ENCODE results near the gene NKD2. TPM values are rescaled to one million over a fixed set of nuclear protein-coding genes. Genes with fewer than 3 reads are reported as not detected.
"Not testable (repeated sequence)": the region's sequence is repeated elsewhere in the genome, so short reads cannot be mapped to it uniquely, and the experiment has no call there.

NKD2 gene
- total RNA-seq, 3 donors from 2014 or later: 0.54 to 0.94 (median 0.58) TPM

DNA sequence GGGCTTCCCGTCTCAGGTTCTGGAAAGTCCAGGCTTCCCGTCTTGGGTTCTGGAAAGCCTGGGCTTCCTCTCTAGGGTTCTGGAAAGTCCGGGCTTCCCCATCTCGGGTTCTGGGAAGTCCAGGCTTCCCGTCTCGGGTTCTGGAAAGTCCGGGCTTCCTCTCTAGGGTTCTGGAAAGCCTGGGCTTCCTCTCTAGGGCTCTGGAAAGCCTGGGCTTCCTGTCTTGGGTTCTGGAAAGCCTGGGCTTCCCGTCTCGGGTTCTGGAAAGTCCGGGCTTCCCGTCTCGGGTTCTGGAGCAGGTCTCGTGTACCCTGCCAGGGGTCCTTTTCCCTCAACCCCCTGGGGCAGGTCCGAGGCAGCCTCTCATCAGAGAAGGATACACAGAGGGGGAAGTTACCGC, 74.4 kb downstream of the NKD2 start:
- H3K4me3 Mint-ChIP-seq; DNase-seq; H3K4me1 Mint-ChIP-seq (ENCODE audit: low read depth); H3K27me3 Mint-ChIP-seq (ENCODE audit: low read depth); H3K9me3 Mint-ChIP-seq; ATAC-seq; H3K36me3 Mint-ChIP-seq (ENCODE audit: insufficient read depth): not testable (repeated sequence)

DNA sequence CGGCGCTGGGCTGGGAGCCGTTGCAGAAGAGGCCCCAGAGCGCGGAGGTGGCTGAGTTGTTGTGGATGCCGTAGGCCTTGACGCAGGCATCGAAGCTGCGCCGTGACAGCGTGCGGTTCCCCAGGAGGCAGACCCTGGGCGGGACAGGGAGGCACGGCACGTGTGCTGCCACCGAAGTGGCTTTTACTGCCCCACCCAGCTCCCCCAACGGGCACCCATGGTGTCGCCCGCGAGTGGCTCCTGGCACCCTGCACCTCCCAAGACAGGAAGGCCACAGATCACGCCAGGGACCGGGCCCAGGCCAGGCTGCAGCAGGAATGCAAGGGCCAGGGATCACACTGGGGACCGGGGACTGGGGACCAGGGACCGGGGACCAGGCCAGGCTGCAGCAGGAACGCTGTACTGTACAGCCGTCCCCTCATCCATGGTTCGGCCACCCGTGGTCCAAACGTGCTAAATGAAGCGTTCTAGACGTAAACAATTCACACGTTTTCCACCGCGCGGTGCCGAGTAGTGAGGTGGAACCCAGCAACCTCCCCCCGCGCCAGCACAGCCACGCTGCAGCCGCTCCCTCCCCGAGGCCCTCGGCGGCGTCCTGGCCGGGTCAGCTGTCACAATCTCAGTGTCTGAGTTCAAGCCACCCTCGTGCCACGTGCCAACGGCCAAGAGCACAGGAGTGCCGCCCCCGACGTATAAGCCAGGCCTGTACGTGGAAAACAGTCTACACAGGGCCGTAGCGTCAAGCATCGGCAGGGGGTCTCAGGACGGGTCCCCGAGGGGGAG, 75.4 kb downstream of the NKD2 start:
- Mint-ChIP-seq H3K36me3 (ENCODE audit: insufficient read depth) (peaks cover 5% of the 10 kb centered on the region), H3K4me1 (ENCODE audit: low read depth) (no peaks in the 10 kb centered on the region), H3K4me3 (no peak overlapping the region), H3K27me3 (ENCODE audit: low read depth) (no peaks in the 10 kb centered on the region), H3K9me3 (no peaks in the 10 kb centered on the region)
- no peak for DNase-seq
- ATAC-seq: no peak

DNA sequence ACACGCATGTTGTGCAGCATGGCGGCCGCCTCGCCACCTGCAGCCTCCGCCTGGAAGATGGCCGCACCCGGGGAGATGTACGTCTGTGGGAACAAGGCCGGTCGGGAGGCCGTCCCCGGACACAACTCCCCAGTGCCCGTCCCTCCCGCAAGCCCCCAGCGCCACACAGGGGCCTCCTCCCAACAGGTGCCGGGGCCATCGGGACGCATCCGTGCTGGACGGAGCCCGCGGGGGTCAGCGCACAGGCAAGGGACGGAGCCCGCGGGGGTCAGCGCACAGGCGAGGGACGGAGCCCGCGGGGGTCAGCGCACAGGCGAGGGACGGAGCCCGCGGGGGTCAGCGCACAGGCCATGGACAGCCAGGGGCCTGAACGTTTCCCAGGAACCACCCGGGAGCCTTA, 76.8 kb downstream of the NKD2 start:
- H3K9me3 Mint-ChIP-seq: no peaks in the 10 kb centered on the region
- no peak overlapping the region for H3K4me3 Mint-ChIP-seq
- DNase-seq: no peak
- H3K36me3 Mint-ChIP-seq (ENCODE audit: insufficient read depth): peaks cover 5% of the 10 kb centered on the region
- ATAC-seq: no peak
- no peaks in the 10 kb centered on the region for H3K4me1 Mint-ChIP-seq (ENCODE audit: low read depth)
- H3K27me3 Mint-ChIP-seq (ENCODE audit: low read depth): no peaks in the 10 kb centered on the region

DNA sequence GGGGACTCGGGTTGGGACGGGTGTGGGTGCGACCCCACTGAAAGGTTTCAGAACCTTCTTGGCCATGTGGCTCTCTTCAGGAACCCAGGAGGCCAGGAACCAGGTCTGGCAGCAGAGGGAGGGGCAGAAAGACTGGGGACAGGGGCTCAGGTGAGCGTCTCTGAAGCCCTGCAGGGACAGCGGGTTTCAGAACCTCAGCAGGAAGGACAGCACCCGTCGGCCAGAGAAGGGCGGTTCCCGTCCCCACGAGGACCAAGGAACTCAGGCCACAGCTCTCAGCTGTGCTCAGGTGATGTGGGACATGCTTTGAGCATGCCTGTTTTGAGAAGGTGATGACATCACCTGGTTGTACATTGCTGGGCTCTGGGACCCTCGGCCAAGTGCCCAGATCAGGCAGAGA, 77.5 kb downstream of the NKD2 start:
- H3K4me3 Mint-ChIP-seq: no peak overlapping the region
- no peaks in the 10 kb centered on the region for H3K4me1 Mint-ChIP-seq (ENCODE audit: low read depth)
- DNase-seq: no peak
- no peaks in the 10 kb centered on the region for H3K27me3 Mint-ChIP-seq (ENCODE audit: low read depth)
- H3K36me3 Mint-ChIP-seq (ENCODE audit: insufficient read depth): peaks cover 4% of the 10 kb centered on the region
- H3K9me3 Mint-ChIP-seq: no peaks in the 10 kb centered on the region
- no peak for ATAC-seq

DNA sequence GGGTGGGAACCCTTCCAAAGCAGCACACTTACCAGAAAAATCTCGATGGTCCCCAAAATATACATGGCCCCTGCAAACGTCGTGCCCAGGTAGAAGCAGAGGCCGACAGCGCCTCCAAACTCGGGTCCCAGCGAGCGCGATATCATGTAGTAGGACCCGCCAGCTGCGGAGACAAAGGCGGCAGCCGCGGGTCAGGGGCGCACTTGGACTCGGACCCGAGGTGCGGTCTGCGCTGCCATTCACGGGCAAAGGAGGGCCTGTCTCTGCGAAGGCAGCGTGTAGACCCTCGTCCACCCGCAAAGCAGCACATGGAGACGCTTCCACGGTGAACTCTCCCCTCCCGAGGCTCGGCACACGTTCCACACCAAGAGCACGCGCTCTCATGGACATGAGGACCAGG, 78.3 kb downstream of the NKD2 start:
- Mint-ChIP-seq H3K4me3 (no peak overlapping the region), H3K27me3 (ENCODE audit: low read depth) (no peaks in the 10 kb centered on the region), H3K9me3 (no peaks in the 10 kb centered on the region), H3K36me3 (ENCODE audit: insufficient read depth) (peaks cover 2% of the 10 kb centered on the region), H3K4me1 (ENCODE audit: low read depth) (no peaks in the 10 kb centered on the region)
- ATAC-seq (no peak), DNase-seq (no peak)

DNA sequence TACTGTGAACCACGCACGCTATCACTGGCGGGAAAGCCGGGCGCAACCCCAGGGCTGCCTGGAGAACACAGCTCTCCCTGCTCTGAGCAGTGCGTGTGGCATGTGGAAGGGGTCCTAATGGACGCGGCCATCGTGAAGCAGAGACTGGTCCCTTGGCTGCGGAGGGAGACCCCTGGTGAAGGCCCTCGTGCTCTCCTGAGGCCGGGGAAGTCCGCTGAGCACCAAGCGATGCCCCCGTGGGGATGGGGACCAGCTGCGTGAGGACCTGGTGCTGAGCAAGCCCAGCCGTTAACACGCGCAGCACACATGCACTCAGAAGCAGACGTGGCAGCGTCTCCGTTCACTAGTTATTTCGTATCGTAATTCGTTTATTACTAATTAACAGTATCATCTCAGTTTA, 78.8 kb downstream of the NKD2 start:
- Mint-ChIP-seq H3K9me3 (no peaks in the 10 kb centered on the region), H3K36me3 (ENCODE audit: insufficient read depth) (peaks cover 2% of the 10 kb centered on the region), H3K4me1 (ENCODE audit: low read depth) (no peaks in the 10 kb centered on the region), H3K27me3 (ENCODE audit: low read depth) (no peaks in the 10 kb centered on the region), H3K4me3 (no peak overlapping the region)
- ATAC-seq (no peak), DNase-seq (no peak)

GRCh38 chr5:1088031-1088430, 79.4 kb downstream of the NKD2 start:
- DNase-seq (no peak), ATAC-seq (no peak)
- H3K4me1 Mint-ChIP-seq (ENCODE audit: low read depth): no peaks in the 10 kb centered on the region
- H3K4me3 Mint-ChIP-seq: no peak overlapping the region
- H3K27me3 Mint-ChIP-seq (ENCODE audit: low read depth): no peaks in the 10 kb centered on the region
- H3K9me3 Mint-ChIP-seq: no peaks in the 10 kb centered on the region
- peaks cover 2% of the 10 kb centered on the region for H3K36me3 Mint-ChIP-seq (ENCODE audit: insufficient read depth)

Other genes starting within 250 kb of the NKD2 start
- gene ZDHHC11B, start 224.1 kb upstream of the NKD2 start, total RNA-seq: under 1 TPM; 0.21 to 0.66 (median 0.30) TPM
- gene ZDHHC11, start 157.8 kb upstream of the NKD2 start, total RNA-seq: 1 to 10 TPM; 6.0 to 7.0 (median 6.2) TPM
- 10 to 100 TPM; 60.9 to 67.7 (median 64.6) TPM for gene BRD9, start 116.0 kb upstream of the NKD2 start, total RNA-seq
- gene TRIP13, start 115.9 kb upstream of the NKD2 start, total RNA-seq: 10 to 100 TPM; 11.2 to 21.5 (median 18.5) TPM
- 10 to 100 TPM; 13.6 to 26.8 (median 18.5) TPM for gene SLC12A7, start 103.3 kb downstream of the NKD2 start, total RNA-seq
- under 1 TPM in 1 of 3 donors, not detected in 2; 0.08 TPM for gene SLC6A19, start 192.8 kb downstream of the NKD2 start, total RNA-seq
- not detected for gene SLC6A18, start 216.6 kb downstream of the NKD2 start, total RNA-seq